Skeletal muscle satellite cell (primary cell): ENCODE data around the gene GNG8.
A peak's percentile ranks its signal among the peaks of the same experiment; 100 is the strongest.

Experiments used
- H3K27me3 ChIP-seq: 2 replicates; pipeline ENCODE4 v1.7.0; 2013; ENCODE audit warnings: low read length; ENCODE audit not compliant: control insufficient read depth, insufficient read depth
- H3K36me3 ChIP-seq: 2 replicates; pipeline ENCODE4 v1.7.0; 2013; ENCODE audit warnings: mild to moderate bottlenecking, control low read depth, low read length; ENCODE audit not compliant: insufficient read depth
- H3K4me1 ChIP-seq: 2 replicates; pipeline ENCODE4 v1.7.0; 2013; ENCODE audit warnings: low read length; ENCODE audit not compliant: control insufficient read depth, insufficient read depth
- H3K4me2 ChIP-seq: 2 replicates; pipeline ENCODE4 v1.7.0; 2013; ENCODE audit warnings: mild to moderate bottlenecking, low read length
- H3K4me3 ChIP-seq: 2 replicates; pipeline ENCODE4 v1.7.0; 2013; ENCODE audit warnings: low read length
- H3K9ac ChIP-seq: 2 replicates; pipeline ENCODE4 v1.7.0; 2013; ENCODE audit warnings: mild to moderate bottlenecking, low read depth, low read length, moderate library complexity
- H3K9me3 ChIP-seq: replicated peaks from 2 replicates; pipeline ENCODE4 v1.7.0; 2013; ENCODE audit warnings: mild to moderate bottlenecking, control low read depth, low read length

GNG8 gene

DNA sequence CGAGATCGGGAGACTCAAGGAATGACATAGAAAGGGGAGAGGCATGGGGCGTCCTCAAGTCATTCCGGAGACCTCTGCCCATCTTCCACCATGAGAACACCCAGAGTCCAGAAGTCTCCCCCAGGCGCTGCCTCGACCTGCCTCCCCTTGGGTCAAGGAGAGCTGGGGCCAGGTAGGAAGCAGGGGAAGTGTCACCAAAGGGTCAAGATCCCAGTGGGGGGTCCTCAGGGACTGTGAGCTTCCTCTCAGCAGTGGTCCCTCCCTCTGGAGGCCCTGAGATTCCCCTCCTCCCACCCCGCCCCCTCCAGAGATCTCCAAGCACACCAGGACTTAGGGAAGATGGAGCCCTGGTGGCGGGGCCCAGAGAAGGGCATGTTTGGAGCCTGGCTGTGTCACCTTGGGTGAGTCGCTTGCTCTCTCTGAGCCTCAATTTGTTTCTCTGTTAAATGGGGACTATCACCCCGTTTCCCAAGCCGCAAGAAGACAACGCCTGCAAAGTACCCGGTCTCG is 24.1 kb upstream of the GNG8 start:
- H3K4me1 ChIP-seq: peaks cover 20% of the 10 kb centered on the region
- peak overlapping the region; percentile 51 for H3K9ac ChIP-seq

DNA sequence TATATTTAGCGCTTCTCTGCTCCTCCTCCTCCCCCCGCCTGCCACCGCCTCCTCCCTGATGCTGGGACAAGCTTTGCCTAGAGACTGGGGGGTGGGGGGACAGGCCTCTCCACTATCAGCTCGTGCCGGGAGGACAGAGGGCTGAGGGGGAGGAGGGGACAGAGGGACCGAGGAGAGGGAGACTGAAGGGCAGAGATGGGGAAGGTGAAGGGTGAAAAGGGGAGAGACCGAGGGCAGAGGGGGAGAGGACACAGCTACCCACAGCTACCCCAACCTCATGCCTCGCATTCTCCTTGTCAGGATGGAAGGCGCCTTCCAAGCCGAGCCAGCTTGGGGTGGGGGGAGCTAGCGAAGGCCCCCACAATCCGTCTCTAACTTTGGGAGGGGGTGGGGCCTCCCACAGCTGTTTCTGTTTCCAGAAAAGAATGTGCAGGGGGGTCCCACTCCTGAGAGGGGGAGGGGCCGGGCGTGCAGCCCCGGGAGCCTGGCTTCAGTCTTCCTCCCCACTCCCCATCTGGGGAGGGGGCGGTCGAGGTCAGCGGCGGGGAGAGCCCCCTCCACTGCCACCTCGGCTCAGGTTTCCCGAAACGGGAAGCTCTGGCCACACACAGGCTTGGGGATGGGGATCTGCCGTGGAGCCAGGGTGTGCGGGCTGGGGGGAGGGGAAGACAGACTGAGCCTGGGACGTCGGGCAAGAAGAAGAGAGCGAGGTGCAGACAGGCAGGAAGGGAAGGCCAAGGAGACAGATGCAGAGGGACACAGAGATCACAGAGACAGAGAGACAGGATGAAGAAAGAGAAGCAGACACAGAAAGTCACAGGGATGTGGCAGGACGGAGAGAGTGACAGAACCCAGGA is 23.4 kb upstream of the GNG8 start:
- Histone ChIP-seq H3K27me3 (peaks cover 31% of the 10 kb centered on the region), H3K4me3 (no peak overlapping the region), H3K36me3 (no peaks in the 10 kb centered on the region), H3K4me2 (peak overlapping the region; percentile 46), H3K9ac (no peak overlapping the region), H3K9me3 (no peaks in the 10 kb centered on the region), H3K4me1 (peaks cover 20% of the 10 kb centered on the region)

More for the DNA sequence above, 24.1 kb upstream of the GNG8 start:
- peak overlapping the region; percentile 71 for H3K4me3 ChIP-seq
- H3K27me3 ChIP-seq: peaks cover 32% of the 10 kb centered on the region
- peak overlapping the region; percentile 97 for H3K4me2 ChIP-seq
- no peaks in the 10 kb centered on the region for H3K9me3 ChIP-seq
- no peaks in the 10 kb centered on the region for H3K36me3 ChIP-seq

DNA sequence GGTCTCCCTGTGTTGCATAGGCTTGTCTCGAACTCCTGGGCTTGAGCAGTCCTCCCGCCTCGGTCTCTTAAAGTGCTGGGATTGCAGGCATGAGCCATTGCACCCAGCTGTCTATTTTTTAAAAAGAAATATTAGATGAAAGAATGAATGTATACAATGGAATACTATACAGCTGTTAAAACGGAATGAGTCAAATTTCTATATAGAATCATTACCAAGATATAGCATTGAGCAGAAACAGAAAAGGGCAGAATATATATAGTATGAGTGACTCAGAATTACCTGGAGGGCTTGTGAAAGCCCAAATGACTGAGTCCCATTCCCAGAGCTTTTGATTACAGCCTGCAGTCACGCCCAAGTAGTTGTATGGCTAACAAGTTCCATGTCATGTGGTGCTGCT is 20.5 kb upstream of the GNG8 start:
- Histone ChIP-seq H3K4me3 (no peak overlapping the region), H3K36me3 (no peaks in the 10 kb centered on the region), H3K4me1 (peaks cover 17% of the 10 kb centered on the region), H3K4me2 (no peak overlapping the region), H3K27me3 (peaks cover 30% of the 10 kb centered on the region), H3K9ac (no peak overlapping the region), H3K9me3 (no peaks in the 10 kb centered on the region)

DNA sequence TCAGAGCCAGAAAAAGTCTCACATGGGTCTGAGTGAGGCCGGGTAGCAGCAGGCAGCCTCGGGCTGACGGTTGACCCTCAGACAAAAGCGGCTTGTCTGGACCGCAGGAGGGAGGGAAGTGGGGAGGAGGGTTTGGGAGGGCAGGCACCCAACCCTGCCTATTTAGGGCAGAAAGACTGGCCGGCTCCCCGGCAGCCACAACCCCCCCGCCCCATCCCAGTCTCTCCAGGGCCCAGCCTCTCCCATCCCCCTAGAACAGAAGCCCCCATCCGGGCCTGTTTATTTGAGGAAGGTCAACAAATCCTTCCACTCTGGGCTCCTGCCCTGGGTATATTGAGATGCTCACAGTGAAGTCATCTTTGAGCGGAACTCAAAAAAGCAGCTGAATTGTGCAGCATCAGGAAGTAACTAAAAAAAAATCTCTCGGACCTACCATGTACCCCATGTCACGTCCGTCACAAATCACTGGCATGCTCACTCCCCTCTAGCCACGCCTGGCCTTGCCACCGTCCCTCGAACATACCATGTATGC is 18.7 kb upstream of the GNG8 start:
- Histone ChIP-seq H3K36me3 (no peaks in the 10 kb centered on the region), H3K9me3 (no peaks in the 10 kb centered on the region), H3K4me1 (peaks cover 4% of the 10 kb centered on the region), H3K4me3 (no peak overlapping the region), H3K9ac (no peak overlapping the region), H3K4me2 (no peak overlapping the region), H3K27me3 (peaks cover 23% of the 10 kb centered on the region)

DNA sequence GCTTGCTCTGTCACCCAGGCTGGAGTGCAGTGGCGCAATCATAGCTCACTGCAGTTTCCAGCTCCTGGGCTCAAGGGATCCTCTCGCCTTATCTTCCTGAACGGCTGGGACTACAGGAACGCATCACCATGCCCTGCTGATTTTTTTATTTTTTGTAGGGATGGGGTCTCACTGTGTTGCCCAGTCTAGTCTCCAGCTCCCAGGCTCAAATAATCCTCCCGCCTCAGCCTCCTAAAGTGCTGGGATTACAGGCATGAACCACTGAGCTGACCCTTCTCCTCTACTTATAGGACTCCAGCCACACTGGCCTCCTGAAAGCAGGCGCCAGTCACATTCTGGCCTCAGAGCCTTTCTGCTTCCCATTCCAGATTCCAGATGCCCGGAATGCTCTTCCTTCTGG is 14.4 kb upstream of the GNG8 start:
- peaks cover 6% of the 10 kb centered on the region for H3K9me3 ChIP-seq
- no peak overlapping the region for H3K9ac ChIP-seq
- H3K4me3 ChIP-seq: no peak overlapping the region
- no peak overlapping the region for H3K4me2 ChIP-seq
- H3K27me3 ChIP-seq: peaks cover 24% of the 10 kb centered on the region
- H3K36me3 ChIP-seq: no peaks in the 10 kb centered on the region
- no peaks in the 10 kb centered on the region for H3K4me1 ChIP-seq

DNA sequence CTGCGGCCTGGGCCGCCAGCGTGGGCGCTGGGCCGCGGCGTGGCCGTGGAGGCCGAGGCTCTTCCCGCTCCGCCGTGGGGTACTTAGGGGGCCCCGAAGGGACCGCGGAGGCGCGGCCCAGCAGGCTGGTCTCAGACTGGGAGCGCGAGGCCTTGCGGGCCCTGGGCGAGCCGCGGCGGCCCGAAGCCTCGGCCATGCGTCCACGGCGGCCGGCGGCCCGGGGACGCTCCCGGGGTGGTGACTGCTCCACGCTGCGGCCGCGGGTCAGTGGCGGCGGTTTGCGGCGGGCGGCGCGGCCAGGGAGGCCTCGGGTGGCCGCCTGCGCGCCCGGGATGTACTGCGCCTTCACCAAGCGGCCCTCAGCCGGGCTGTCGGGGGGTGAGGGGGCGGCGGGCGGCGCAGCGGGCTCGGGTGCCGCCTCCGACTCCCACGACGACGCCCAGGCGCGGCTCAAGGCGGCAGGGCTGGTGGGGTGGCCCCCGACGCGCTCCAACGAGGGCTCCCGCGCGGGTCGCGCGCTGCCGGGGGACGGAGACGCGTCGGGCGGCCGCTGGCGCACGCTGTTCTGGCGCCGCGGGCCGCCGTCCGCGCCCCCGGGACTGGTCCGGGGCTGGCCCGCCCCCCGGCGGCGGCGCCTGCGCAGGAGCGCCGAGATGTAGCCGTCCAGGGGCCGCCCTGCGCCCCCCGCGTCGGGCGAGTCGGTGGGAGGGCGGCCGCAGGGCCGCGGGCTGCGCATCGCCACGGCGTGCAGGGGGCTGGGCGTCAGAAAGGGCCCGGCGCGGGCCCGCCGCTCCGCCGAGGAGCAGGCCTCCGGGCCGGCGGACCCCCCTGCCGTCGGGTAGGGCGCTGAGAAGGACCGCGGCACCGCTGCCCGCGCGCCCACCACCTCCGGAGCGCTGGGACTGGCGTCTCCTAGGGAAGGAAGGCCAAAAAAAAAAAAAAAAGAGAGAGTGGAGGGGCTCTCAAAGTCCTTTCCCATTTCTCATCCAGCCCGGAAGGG is 13.3 kb upstream of the GNG8 start:
- no peak overlapping the region for H3K9ac ChIP-seq
- H3K36me3 ChIP-seq: no peaks in the 10 kb centered on the region
- no peak overlapping the region for H3K4me3 ChIP-seq
- H3K9me3 ChIP-seq: peaks cover 6% of the 10 kb centered on the region
- H3K4me2 ChIP-seq: no peak overlapping the region
- peaks cover 21% of the 10 kb centered on the region for H3K27me3 ChIP-seq
- H3K4me1 ChIP-seq: no peaks in the 10 kb centered on the region

DNA sequence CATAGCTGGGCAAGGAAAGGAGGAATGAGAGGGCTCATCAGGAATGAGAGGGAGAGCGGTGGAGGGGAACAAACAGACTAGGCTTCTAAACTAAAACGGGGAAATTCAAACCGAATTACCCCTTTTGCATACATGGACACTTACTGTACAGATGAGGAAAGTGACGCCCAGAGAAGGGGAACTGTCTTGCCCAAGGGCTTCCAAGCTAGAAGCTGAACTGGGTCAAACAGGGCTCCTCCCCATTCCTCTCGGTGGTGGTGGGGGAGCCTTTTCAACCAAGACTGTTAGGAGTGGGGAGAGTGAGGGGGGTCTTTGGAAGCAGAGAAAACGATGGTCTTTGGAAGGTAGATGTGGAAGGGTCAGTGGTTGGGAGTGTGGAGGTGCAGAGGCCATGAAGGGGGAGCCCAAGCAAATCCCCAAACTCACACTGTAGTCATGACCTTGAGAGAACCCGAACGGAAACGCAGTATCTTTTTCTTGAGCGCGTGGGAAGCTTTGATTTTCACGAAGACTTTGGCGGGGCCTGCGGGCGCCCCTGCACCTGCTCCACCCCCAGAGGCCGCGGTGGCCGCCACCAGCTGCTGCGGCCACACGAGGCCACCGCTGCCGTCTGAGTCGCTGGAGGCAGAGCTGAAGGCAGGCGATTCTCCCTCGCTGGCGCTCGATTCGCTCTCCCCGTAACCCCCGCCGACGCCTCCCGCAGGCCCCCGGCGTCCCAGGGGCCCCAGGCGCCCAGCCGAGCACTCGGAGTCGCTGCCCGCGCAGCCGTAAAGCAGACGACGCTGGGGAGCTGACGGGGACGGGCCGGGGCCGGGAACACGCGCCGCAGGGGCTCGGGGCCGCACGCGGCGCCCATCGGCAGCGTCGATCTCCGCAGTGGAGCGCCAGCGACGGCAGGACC is 12.3 kb upstream of the GNG8 start:
- no peak overlapping the region for H3K9ac ChIP-seq
- H3K4me1 ChIP-seq: no peaks in the 10 kb centered on the region
- H3K4me2 ChIP-seq: no peak overlapping the region
- H3K9me3 ChIP-seq: peaks cover 6% of the 10 kb centered on the region
- H3K4me3 ChIP-seq: no peak overlapping the region
- peaks cover 18% of the 10 kb centered on the region for H3K27me3 ChIP-seq
- H3K36me3 ChIP-seq: no peaks in the 10 kb centered on the region

DNA sequence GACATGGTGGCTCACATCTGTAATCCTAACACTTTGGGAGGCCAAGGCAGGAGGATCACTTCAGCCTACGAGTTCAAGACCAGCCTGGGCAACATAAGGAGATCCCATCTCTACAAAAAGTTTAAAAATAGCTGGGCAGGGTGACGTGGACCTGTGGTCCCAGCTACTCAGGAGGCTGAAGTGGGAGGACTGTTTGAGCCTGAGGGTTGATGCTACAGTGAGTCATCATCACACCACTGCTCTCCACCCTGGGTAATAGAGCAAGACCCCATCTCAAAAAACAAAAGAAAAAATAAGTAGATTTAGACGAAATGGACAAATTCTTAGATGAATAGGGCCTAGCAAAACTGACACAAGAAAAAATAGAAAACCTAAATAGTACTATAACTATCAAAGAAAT is 10.4 kb upstream of the GNG8 start:
- H3K9ac ChIP-seq: no peak overlapping the region
- H3K36me3 ChIP-seq: no peaks in the 10 kb centered on the region
- peaks cover 6% of the 10 kb centered on the region for H3K9me3 ChIP-seq
- no peak overlapping the region for H3K4me2 ChIP-seq
- no peaks in the 10 kb centered on the region for H3K4me1 ChIP-seq
- H3K27me3 ChIP-seq: peaks cover 18% of the 10 kb centered on the region
- H3K4me3 ChIP-seq: no peak overlapping the region

DNA sequence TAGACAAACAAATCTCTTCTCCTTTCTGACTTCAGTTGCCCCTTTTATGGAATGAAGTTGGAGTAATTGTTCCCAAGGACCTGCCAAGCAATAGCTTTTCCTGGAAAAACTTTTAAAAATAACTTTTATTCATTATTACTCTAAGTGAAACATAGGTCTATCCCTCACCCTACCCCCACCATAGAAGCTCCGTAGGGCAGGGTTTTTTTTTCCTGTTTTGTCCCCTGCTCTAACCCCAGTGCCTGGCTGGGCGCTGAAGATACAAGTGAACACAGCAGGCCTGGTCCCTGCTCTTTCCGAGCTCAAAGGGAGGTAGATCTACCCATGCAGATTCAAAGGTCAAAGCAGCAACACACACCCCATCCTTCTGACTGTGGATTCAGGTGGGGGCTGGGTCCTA is 8.7 kb upstream of the GNG8 start:
- Histone ChIP-seq H3K9me3 (peaks cover 6% of the 10 kb centered on the region), H3K4me2 (no peak overlapping the region), H3K9ac (no peak overlapping the region), H3K4me1 (peaks cover 3% of the 10 kb centered on the region), H3K36me3 (no peaks in the 10 kb centered on the region), H3K27me3 (peaks cover 21% of the 10 kb centered on the region), H3K4me3 (no peak overlapping the region)

DNA sequence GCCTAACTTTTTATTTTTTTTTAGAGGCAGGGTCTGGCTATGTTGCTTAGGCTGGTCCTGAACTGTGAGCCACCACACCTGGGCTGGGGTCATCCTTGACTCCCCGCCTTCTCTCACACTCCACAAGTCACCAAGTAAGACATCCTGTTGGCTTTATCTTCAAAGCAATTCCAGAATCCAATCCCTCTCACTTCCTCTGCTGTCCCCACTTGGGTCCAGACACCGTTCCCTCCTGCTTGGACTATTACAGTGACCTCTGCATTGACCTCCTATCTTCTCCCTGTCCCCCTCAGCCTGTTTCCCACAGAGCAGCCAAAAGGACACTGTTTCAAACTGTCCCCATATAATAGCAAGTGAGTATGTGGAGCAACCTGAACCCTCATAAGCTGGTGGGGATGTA is 4.7 kb upstream of the GNG8 start:
- Histone ChIP-seq H3K4me3 (no peak overlapping the region), H3K27me3 (peaks cover 23% of the 10 kb centered on the region), H3K36me3 (no peaks in the 10 kb centered on the region), H3K4me1 (peaks cover 18% of the 10 kb centered on the region), H3K4me2 (no peak overlapping the region), H3K9ac (no peak overlapping the region), H3K9me3 (no peaks in the 10 kb centered on the region)
